ENCODE data around the gene ADGRB2.

The ADGRB2 gene

DNA sequence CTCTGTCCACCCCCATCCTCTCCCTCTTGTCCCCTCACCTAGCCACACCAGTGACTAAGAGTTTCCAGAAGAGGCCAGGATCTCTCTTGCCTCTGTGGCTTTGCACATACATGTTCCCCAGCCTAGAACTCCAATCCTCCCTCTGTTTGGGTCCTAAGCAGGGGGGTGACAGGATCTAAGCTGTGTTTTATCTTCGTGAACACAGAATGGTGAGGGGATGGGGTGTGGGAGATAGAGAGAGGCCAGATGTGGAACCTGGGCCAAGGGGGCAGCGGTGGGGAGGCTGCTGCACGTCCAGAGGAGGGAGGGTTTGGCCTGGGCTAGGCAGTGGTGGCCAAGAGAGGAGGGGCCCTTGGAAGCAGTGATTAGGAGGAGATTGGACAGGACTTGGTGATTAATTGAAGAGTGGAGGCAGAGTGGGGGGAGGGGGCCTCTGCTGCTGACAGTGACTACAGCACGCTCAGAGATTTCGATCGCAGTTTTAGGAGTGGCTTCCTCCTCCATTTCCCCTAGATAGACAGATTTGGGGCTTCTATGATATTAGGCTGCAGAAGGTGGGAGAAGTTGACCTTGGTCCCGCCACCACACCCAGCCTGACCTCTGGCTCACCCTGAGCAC, 17.1 kb upstream of the ADGRB2 start:
- DNase-seq (ENCODE audit: low read depth): no peak

- no peak for DNase-seq (ENCODE audit: low read depth)
These were observed 16.5 kb upstream of the ADGRB2 start for GRCh38 chr1:31780632-31781031.

DNA sequence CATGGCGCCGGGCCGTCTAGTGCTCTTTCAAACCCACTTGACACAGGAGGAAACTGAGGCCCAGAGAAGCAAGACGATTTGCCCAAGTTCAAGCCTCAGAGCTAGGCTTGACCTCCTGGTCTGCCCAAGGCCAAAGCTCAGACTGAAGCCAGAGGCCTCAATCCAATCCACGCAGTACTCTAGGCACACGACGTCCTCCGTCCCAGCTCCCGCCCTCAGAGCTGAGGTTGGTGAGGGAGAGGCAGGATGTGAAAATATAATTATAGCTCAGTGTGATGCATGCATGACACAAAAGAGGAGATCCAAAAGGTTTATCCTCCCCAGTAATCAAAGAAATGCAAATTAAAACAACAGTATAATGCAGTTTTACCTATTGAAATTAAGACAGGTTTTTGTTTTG, 15.5 kb upstream of the ADGRB2 start:
- DNase-seq (ENCODE audit: low read depth): no peak

DNA sequence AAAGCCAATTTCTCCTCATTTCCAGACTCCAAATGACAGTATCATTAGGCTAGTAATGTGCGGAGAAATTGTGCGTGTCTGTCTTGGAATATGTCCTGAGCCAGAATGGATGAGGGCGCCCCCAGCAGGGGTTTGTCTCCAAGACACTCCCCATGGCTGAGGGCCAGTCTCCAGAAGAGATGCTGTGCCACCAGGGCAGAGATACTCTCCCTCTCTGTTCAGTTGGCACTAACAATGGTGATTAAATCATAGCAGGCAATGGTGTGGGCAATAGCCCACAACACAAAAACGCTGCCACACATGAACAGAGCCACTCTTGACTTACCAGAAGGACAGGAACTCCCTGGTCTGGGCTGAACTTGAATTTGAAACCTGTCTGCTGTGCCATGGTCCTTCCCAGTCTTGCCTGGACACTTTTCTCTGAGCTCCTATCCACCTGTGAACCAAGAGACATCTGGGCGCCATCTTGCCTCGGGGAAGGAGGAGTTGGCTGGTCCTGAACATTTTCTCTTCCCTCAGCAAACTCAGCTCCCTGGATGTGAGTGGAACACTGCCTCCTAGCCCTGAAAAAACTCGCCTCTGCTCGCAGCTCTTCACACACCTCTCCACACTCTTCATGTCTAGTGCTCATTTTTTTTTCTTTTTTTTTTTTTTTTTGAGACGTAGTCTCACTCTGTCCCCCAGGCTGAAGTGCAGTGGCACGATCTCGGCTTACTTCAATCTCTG, 14.8 kb upstream of the ADGRB2 start:
- DNase-seq (ENCODE audit: low read depth): no peak

GRCh38 chr1:31776516-31776915, 12.4 kb upstream of the ADGRB2 start:
- no peak for DNase-seq (ENCODE audit: low read depth)

DNA sequence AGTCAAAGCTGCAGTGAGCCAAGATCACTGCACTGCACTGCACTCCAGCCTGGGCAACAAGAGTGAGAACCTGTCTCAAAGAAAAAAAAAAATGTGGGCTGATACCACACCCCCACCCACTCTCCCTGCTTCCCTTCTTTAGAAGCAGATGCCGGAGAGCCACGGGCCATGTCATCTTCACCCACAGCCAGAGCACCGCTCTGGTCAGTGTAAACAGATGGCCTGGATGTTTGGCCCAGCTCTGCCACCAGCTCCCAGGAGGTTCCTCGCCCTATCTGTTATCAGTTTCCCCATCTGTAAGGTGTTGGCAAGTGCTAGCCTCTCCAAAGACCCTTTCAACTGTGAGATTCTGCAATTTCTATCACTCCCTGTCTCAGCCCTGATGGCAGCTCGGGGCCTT, 11.9 kb upstream of the ADGRB2 start:
- no peak for DNase-seq (ENCODE audit: low read depth)

DNA sequence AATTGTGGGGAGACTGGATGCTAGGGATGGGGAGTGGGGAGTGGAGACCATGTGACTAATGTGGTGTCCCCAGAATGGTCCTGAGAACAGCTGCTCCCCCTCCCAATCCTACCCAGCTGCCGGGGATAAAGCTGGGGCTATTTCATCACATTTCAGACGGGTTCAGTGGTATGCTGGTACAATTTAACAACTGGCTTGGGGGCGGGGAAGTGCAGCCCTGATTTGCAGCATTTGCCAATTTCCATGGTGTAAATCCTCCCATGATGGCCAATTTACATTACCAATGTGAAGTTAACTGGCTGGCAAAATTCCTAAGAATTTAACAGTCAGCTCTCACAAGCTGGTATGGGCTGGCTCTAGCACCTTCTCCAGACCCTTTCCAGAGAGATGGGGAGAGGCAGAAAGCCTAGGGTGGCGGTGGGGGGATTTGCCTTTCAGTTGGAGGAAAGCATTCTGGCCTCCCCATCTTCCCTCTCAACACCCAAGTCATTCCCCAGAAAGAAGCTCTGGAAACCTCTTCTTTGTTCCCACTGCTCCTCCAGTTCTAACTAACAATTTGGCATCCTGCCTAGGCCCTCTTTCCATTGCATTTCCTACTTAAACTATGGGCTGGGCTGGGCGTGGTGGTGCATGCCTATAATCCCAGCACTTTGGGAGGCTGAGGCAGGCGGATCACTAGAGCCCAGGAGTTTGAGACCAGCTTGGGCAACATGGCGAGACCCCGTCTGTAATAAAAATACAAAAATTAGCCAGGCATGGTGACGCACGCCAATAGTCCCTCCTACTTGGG, 11.3 kb upstream of the ADGRB2 start:
- DNase-seq (ENCODE audit: low read depth): no peak

DNA sequence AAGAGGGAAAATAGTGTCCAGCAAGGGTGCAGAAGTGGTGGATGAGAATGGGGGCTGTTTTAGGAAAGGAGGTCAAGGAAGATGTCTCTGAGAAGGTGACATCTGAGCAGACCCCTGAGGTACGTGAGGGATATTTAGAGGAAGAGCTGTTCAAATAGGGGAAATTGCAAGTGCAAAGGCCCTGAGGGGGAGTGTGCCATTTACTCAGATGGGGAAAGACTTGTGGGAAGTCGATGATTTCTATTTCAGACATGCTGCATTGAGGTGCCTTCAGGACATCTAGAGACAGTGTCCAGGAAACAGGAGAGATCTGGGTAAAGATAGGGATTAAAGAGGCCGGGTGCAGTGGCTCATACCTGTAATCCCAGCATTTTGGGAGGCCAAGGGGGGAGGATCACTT, 10.4 kb upstream of the ADGRB2 start:
- DNase-seq (ENCODE audit: low read depth): no peak

DNA sequence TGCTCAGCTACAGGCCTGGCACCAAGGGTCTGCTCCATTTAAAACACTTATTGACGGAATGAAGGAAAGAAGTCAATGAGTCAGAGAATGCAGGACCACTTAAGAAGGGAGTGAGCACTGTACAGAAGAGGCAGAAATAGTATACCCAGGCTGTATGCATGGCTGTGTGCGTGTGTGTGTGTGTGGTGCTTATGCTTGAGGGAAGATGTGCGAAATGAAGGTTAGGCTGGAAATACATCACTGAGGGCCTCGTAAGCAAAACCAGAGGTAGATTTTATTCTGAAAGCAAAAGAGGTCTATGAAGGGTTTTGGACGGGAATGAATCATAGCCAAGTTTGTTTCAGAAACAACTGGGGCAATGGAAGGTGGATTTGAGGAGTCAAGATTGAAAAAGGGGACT, 9.7 kb upstream of the ADGRB2 start:
- no peak for DNase-seq (ENCODE audit: low read depth)

GRCh38 chr1:31772669-31773248, 8.6 kb upstream of the ADGRB2 start:
- DNase-seq (ENCODE audit: low read depth): no peak

- no peak for DNase-seq (ENCODE audit: low read depth)
These were observed 7.9 kb upstream of the ADGRB2 start for GRCh38 chr1:31771891-31772668.

- DNase-seq (ENCODE audit: low read depth): no peak
These were observed 5.7 kb upstream of the ADGRB2 start for GRCh38 chr1:31769720-31770390.

- DNase-seq (ENCODE audit: low read depth): no peak
These were observed 5.0 kb upstream of the ADGRB2 start for GRCh38 chr1:31768939-31769704.

DNA sequence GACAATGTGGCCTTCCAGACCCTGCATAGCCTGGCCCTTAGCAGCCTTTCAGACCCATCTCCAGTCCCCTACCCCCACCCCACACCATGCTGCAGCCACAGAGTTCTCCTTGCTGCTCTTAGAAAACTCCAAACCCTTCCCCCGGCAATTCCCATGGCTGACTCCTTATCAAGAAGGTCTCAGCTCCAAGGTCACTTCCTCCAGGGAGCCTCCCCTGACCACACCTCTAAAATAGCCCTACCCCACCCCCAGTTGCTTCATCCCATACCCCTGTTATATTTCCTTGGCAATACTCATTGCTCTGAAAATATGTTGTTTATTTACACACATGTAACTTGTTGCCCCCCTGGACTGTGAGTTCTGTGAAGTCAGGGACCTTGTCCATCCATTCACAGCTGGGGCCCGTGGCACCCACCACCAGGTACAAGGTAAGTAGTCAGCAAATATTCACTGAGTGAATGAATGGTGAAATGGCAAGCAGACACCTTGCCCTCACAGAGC, 4.3 kb upstream of the ADGRB2 start:
- DNase-seq (ENCODE audit: low read depth): no peak

- no peak for DNase-seq (ENCODE audit: low read depth)
These were observed 3.1 kb upstream of the ADGRB2 start for GRCh38 chr1:31767225-31767624.

DNA sequence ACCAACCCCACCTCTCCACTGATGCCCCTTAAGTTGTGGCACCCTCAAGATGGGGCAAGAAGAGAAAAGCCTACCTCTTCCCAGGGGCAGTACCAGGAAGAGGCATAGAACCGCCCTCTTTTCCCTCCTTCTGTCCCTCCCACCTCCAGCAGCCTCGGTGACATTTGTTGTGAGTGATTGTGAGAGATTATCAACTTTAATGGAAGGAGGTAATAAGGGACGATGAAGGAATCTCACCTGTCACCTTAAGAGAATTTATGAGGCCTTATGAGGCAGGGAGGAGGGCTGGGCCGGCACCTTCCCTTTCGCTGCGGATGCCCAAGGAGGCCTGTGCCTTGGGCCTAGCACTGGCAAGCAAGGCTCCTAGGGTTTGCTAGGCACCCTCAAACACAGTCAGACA, 1.4 kb upstream of the ADGRB2 start:
- no peak for DNase-seq (ENCODE audit: low read depth)

DNA sequence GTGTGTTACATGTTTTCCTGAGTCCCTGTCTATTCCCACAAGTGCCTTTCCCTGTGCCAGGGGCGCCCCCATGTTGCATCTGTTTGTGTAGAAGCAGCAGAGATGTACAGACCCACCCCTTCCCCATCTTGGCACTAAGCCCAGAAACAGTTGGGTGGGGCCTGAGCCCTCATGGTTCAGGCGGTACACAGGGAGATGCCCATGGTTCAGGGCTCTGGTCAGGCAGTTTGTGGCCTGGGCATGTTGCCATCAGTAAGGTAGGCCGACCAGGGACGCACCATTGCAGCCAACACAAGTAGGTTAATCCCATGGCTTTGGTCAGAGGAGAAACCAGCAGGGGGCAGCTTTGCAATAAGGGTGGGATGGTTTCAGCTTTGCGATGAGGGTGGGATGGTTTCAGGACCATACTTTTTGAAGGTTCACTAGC, 914 bp upstream of the ADGRB2 start:
- no peak for DNase-seq (ENCODE audit: low read depth)

DNA sequence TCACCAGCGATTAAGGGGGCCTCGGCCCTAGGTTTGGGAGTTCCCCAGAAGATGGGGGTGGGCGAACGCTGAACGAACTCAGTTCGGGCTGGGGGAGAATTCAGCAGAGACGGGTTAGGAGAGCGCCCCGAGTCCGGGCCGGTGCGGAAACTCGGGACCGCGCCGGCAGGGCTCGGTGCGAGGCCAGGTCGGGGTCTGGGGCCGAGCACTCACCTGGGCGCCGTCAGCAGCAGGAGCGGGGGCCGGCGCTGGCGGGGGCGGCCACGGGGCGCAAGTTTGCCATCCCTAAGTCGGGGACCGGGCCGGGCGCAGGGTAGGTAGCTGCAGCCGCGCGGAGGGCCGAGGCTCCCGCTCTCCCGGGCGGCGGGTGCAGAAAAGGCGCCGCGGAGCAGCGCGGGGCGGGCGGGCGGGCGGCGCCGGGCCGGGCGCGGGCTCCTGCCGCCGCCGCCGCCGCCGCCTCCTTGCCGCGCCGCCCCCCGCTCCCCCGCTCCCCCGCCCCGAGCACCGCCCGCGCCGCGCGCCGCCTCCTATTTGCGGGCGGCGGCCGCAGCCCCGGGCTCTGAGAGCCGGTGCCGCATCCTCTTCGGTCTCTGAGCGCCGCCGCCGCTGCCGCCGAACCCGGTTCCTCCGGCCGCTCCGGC, 349 bp downstream of the ADGRB2 start:
- no peak for DNase-seq (ENCODE audit: low read depth)

GRCh38 chr1:31762726-31763670, 1.1 kb downstream of the ADGRB2 start:
- DNase-seq (ENCODE audit: low read depth): peak; percentile 31

Measured in fibroblast of gingiva (primary cell).